Right lobe of liver (tissue), 6 donors: ENCODE data around the gene PHB1. TPM values are rescaled to one million over a fixed set of nuclear protein-coding genes. Genes with fewer than 3 reads are reported as not detected.
A peak's percentile ranks its signal among the peaks of the same experiment; 100 is the strongest.
"Not testable (repeated sequence)": the region's sequence is repeated elsewhere in the genome, so short reads cannot be mapped to it uniquely, and the experiment has no call there.

Experiments
- ATAC-seq, 4 donors: fragments of 200-7000 bp; cut with Tn5 transposase; one replicate each; pipeline ENCODE4 v1.9.1; 2020; ENCODE audit warnings: mild to moderate bottlenecking in 4 of 4, moderate library complexity in 4 of 4
- DNase-seq, 3 donors: peaks; one replicate each; pipeline ENCODE4 v3.0.0-alpha.2; 2020
- H3K27ac ChIP-seq, 3 donors: fragments of 200-600 bp; one replicate each; pipeline ENCODE4 v1.8.0; 2022
- H3K27me3 ChIP-seq, 2 donors: fragments of 200-600 bp; one replicate each; pipeline ENCODE4 v1.8.0; 2022
- H3K36me3 ChIP-seq, 4 donors: fragments of 200-600 bp; sonication (generic) in 1 of 4; one replicate each; pipeline versions ENCODE4 v1.5.1 to v1.8.0; 2017 to 2022; ENCODE audit warnings: control low read depth in 1 of 4
- H3K4me1 ChIP-seq, 4 donors: fragments of 200-600 bp; sonication (generic) in 1 of 4; one replicate each; pipeline versions ENCODE4 v1.5.1 to v1.8.0; 2017 to 2022; ENCODE audit warnings: control low read depth in 1 of 4
- H3K4me3 ChIP-seq, 3 donors: fragments of 200-600 bp; one replicate each; pipeline ENCODE4 v1.8.0; 2022
- H3K9me3 ChIP-seq, 4 donors: fragments of 200-600 bp; sonication (generic) in 1 of 4; one replicate each; pipeline versions ENCODE4 v1.5.1 to v1.8.0; 2017 to 2022; ENCODE audit warnings: control low read depth in 1 of 4
- CTCF ChIP-seq, 4 donors: fragments of 200-600 bp in 3 of 4; fragments of 450-650 bp in 1 of 4; IDR thresholded peaks; one replicate each; pipeline versions ENCODE4 v1.5.1 to v1.8.0; 2016 to 2022; ENCODE audit warnings: antibody characterized with exemption in 4 of 4, mild to moderate bottlenecking in 2 of 4
- POLR2A ChIP-seq: fragments of 450-650 bp; IDR thresholded peaks from one replicate; pipeline ENCODE4 v1.6.1; 2017; ENCODE audit warnings: antibody characterized with exemption, mild to moderate bottlenecking
- WGBS: methylation state at CpG from one replicate; pipeline ENCODE4 v1.1.6; 2018; ENCODE audit warnings: low coverage, low lambda C conversion rate; ENCODE audit not compliant: insufficient coverage; ENCODE audit errors: missing lambda C conversion rate; 5-methylcytosine and 5-hydroxymethylcytosine counted together
- intact Hi-C, 2 donors: fragments of 100-400 bp; cut with DNase I; formaldehyde crosslinking; loops; one replicate each; pipeline versions ENCODE4 v1.11.2 to v1.14.1; 2022
- total RNA-seq, 6 experiments: library from RNA; depleted of rRNA in 2 of 6; stranded (reverse); fragments of >200 nt in 2 of 6; fragmentation: NEBNext Ultra II Directional in 3 of 6; extraction: Animal tissue kit (Norgen Biotek cat#: 25700) in 3 of 6; gene quantifications; one replicate each; pipeline versions ENCODE4 v1.1.0 to v1.2.4, GENCODE V29; 2016 to 2023
- donor health status: DM: no; HTN: yes; CAD: no.
- donor health status: DM: no; HTN: no; CAD: no.
- donor health status: DM: no; HTN: no; CAD: no.
- donor health status: DM: no; HTN: yes; CAD: no.
- donor health status: DM: no; HTN: yes; CAD: no.

The PHB1 gene
- total RNA-seq, 6 experiments from 2014 or later = 88.5 to 131 (median 102) TPM

GRCh38 chr17:49422714-49423113, 8.0 kb upstream of the PHB1 start:
- TF ChIP-seq POLR2A = no peak
- TF ChIP-seq CTCF (IDR thresholded peaks at IDR 0.05) = no peak
- H3K36me3 ChIP-seq = no peaks in the 10 kb centered on the region
- intact Hi-C loops = no loop called here
- 18% methylated on average over 1 of the region's 1 CpG for WGBS
- no peaks in the 10 kb centered on the region for H3K4me1 ChIP-seq
- DNase-seq = no peak
- peaks cover 0 to 10% (median 0%) of the 10 kb centered on the region in 4 donors for H3K9me3 ChIP-seq
- ATAC-seq = no peak
- H3K4me3 ChIP-seq = no peak overlapping the region
- H3K27me3 ChIP-seq = no peaks in the 10 kb centered on the region
- H3K27ac ChIP-seq = no peak overlapping the region

- H3K4me1 ChIP-seq, H3K36me3 ChIP-seq, H3K27ac ChIP-seq, DNase-seq, H3K4me3 ChIP-seq, intact Hi-C loops, ATAC-seq, H3K27me3 ChIP-seq, H3K9me3 ChIP-seq: not testable (repeated sequence)
- WGBS = 100% methylated on average over 2 of the region's 23 CpGs
These were observed 5.1 kb upstream of the PHB1 start for GRCh38 chr17:49419761-49420160.

- WGBS = 54% methylated on average over 11 of the region's 32 CpGs
- DNase-seq = not testable (repeated sequence)
These were observed 4.4 kb upstream of the PHB1 start for GRCh38 chr17:49418754-49419740.

GRCh38 chr17:49414271-49414621, 436 bp downstream of the PHB1 start:
- no peak for DNase-seq
- Histone ChIP-seq H3K4me1 (peaks cover 0 to 11% (median 2%) of the 10 kb centered on the region in 4 donors), H3K27ac (peak overlapping the region in 2 of 3 donors; percentile 11 to 30), H3K9me3 (no peaks in the 10 kb centered on the region), H3K36me3 (peaks cover 0 to 40% (median 24%) of the 10 kb centered on the region in 4 donors), H3K4me3 (peak overlapping the region; percentile 91 to 93 (median 92)), H3K27me3 (no peaks in the 10 kb centered on the region)
- ATAC-seq = peak in 3 of 4 donors; percentile 2 to 9 (median 7)
- intact Hi-C loops = no loop called here
- WGBS = 4% methylated on average over 9 of the region's 10 CpGs
- TF ChIP-seq CTCF (IDR thresholded peaks at IDR 0.05) (no peak), POLR2A (no peak)

More at GRCh38 chr17:49418754-49419740, 4.4 kb upstream of the PHB1 start:
- ATAC-seq, H3K27ac ChIP-seq, H3K4me1 ChIP-seq, intact Hi-C loops, H3K9me3 ChIP-seq, H3K4me3 ChIP-seq, H3K27me3 ChIP-seq, H3K36me3 ChIP-seq: not testable (repeated sequence)

GRCh38 chr17:49409066-49409465, 5.6 kb downstream of the PHB1 start:
- no peak overlapping the region for H3K27ac ChIP-seq
- H3K36me3 ChIP-seq = peaks cover 0 to 84% (median 52%) of the 10 kb centered on the region in 4 donors
- no peaks in the 10 kb centered on the region for H3K9me3 ChIP-seq
- peaks cover 0 to 7% (median 1%) of the 10 kb centered on the region in 4 donors for H3K4me1 ChIP-seq
- WGBS = 86% methylated on average over 6 of the region's 14 CpGs
- no peaks in the 10 kb centered on the region for H3K27me3 ChIP-seq
- H3K4me3 ChIP-seq = no peak overlapping the region
- intact Hi-C loops = no loop called here
- no peak for DNase-seq
- ATAC-seq = no peak
- TF ChIP-seq POLR2A = no peak
- no peak for TF ChIP-seq CTCF (IDR thresholded peaks at IDR 0.05)
